PC-9 (cell line): Measurements from ENCODE around the gene SLC9A3.

Experiments used
- CTCF ChIP-seq: fragments of 200-600 bp; sonication (generic); conservative IDR thresholded peaks from 2 replicates; pipeline ENCODE4 v1.6.1; 2017; ENCODE audit warnings: mixed run types, antibody characterized with exemption, mild to moderate bottlenecking, moderate library complexity
- EZH2 ChIP-seq: fragments of 200-600 bp; sonication (generic); IDR thresholded peaks from 2 replicates; pipeline ENCODE4 v1.8.0; 2017; ENCODE audit warnings: antibody characterized with exemption, low read depth

- TF ChIP-seq CTCF (peak; percentile 78), EZH2 (no peak)
Observed at GRCh38 chr5:435961-436640, 88.1 kb downstream of the SLC9A3 start.
